ENCODE results near the gene WNT5B. TPM values are rescaled to one million over a fixed set of nuclear protein-coding genes. Genes with fewer than 3 reads are reported as not detected.

WNT5B gene
- total and polyA plus RNA-seq, 9 of the 15 experiments (the other 6 are each of a cell fraction or from before 2014, with no cell fraction given), result 0.42 to 16.8 (median 5.4) TPM

- TF ChIP-seq CHAMP1 (IDR thresholded peaks at IDR 0.05) (no peak), ZNF354B (CRISPR knock-in tag; IDR thresholded peaks at IDR 0.05) (no peak), MIER1 (IDR thresholded peaks at IDR 0.05; ENCODE audit: low read depth) (no peak), CBFA2T2 (conservative IDR thresholded peaks at IDR 0.05) (no peak), ZNF23 (CRISPR knock-in tag; IDR thresholded peaks at IDR 0.05) (no peak), MCM7 (IDR thresholded peaks at IDR 0.05) (no peak), RCOR1 (IDR thresholded peaks at IDR 0.05; ENCODE audit: borderline replicate concordance in 1 of 2, low read depth in 2 of 2, low read length in 2 of 2) (no peak), NFXL1 (CRISPR knock-in tag; IDR thresholded peaks at IDR 0.05) (no peak)
These were observed 9.9 kb upstream of the WNT5B start (continued) for GRCh38 chr12:1619159-1619558.

- Histone ChIP-seq H3K79me2 (ENCODE audit: control insufficient read depth, insufficient read depth, low read length) (no peaks in the 10 kb centered on the region), H3K27me3 (ENCODE audit: control insufficient read depth in 2 of 2, insufficient read depth in 2 of 2, low read length in 2 of 2) (no peaks in the 10 kb centered on the region), H3K27ac (ENCODE audit: extremely low read depth, low read depth, low read length) (peak overlapping the region; percentile 57), H3K9me1 (ENCODE audit: control insufficient read depth, insufficient read depth, low read length) (no peaks in the 10 kb centered on the region), H4K20me1 (replicated peaks; ENCODE audit: control insufficient read depth, insufficient read depth, low read length) (no peaks in the 10 kb centered on the region), H3K9ac (ENCODE audit: insufficient read depth in 1 of 2, low read depth in 2 of 2, low read length in 2 of 2) (peak overlapping the region in 1 of 2 experiments; percentile 35; a peak in 1 of 4 replicates), H3K4me3 (no peak overlapping the region), H3K9me3 (replicated peaks; ENCODE audit: control insufficient read depth, insufficient read depth, low read depth, low read length) (no peaks in the 10 kb centered on the region), H3K4me2 (ENCODE audit: insufficient read depth, low read length) (no peak overlapping the region), H2AFZ (ENCODE audit: low read depth, low read length) (peak overlapping the region; percentile 87), H3K4me1 (replicated peaks in 1 of 2; ENCODE audit: control insufficient read depth in 2 of 2, insufficient read depth in 2 of 2, low read length in 2 of 2) (peaks cover 29 to 49% of the 10 kb centered on the region in 2 experiments), H3K36me3 (ENCODE audit: control insufficient read depth, insufficient read depth, low read length) (no peaks in the 10 kb centered on the region)
- WGBS (ENCODE audit: insufficient coverage, low coverage, missing lambda C conversion rate), result 40% methylated on average over 5 of the region's 8 CpGs
- CTCF ChIA-PET (ENCODE audit: low intra/inter-chr PET ratio), result no interaction called here
- FAIRE-seq, result no peak
- ATAC-seq, result no peak
- no TSS peak for BruUV-seq (replicated peaks)
- intact Hi-C loops (cut with micrococcal nuclease) (no loop called here), in situ Hi-C loops (cut with MboI) (no loop called here)
- peak in 1 of 4 experiments; percentile 21 for DNase-seq (ENCODE audit: extremely low read depth in 1 of 4, low spot score in 3 of 4)
- POLR2A ChIA-PET, result interaction anchor here (0.6 to 1.4 kb wide), 2 partner anchors 13 to 17 kb away, joined by 3 to 5 read pairs; no protein-coding TSS in a partner anchor
- TF ChIP-seq L3MBTL2 (IDR thresholded peaks at IDR 0.05) (peak; percentile 40; the same call in 1 of the 2 replicates), ZNF592 (IDR thresholded peaks at IDR 0.05) (0 out of 2 replicates have a peak, but pooled peaks have one; percentile 34), NFE2 (IDR thresholded peaks at IDR 0.05; ENCODE audit: low read depth) (peak; percentile 27; the same call in 1 of the 2 replicates), FOXJ3 (CRISPR knock-in tag; IDR thresholded peaks at IDR 0.05) (no peak), MAFK (IDR thresholded peaks at IDR 0.05; ENCODE audit: low read length) (peak; percentile 81), PYGO2 (tag; IDR thresholded peaks at IDR 0.05) (no peak)
- TF ChIP-seq, protein P1, sequence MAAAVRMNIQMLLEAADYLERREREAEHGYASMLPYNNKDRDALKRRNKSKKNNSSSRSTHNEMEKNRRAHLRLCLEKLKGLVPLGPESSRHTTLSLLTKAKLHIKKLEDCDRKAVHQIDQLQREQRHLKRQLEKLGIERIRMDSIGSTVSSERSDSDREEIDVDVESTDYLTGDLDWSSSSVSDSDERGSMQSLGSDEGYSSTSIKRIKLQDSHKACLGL (CRISPR knock-in tag; IDR thresholded peaks at IDR 0.05; ENCODE audit: borderline replicate concordance, poor library complexity, severe bottlenecking), result no peak
These were observed 9.4 kb upstream of the WNT5B start for GRCh38 chr12:1619587-1619986.

Data from K562 (cell line).